ENCODE data around the gene VGLL1.

DNA sequence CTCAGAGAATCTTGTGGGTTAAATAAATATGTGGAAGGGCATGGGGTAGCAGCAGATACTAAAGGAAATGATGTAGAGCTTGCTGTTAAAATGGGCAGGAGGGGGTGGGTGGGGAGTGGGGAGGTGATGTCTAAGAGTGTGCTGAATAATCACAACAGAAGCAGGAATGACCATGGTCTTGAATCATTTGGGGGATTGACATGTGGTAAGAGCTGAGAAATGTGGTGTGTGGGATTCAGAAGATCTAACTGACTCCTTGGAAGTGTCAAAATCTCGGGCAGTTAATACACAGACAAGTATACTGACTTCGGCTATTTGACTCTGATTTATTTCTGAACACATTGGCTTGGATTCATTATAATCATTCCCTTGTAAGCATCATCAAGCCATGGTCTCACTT is 6.8 kb downstream of the VGLL1 start:
- no peak for TF ChIP-seq EZH2 (IDR thresholded peaks at IDR 0.05; ENCODE audit: insufficient read depth, poor library complexity, severe bottlenecking)
- no peak for TF ChIP-seq EZH2phosphoT487 (IDR thresholded peaks at IDR 0.05; ENCODE audit: insufficient read depth, low read depth)
